Measurements from ENCODE around the gene EFHD1.
A peak's percentile ranks its signal among the peaks of the same experiment; 100 is the strongest.

EFHD1 gene

GRCh38 chr2:232698556-232699091, 65.2 kb downstream of the EFHD1 start:
- Histone ChIP-seq H3K4me3 (IDR thresholded peaks at IDR 0.05; ENCODE audit: insufficient read depth, low read depth, low read length) (no peak overlapping the region), H2AFZ (ENCODE audit: low read depth) (no peak overlapping the region), H3K79me2 (ENCODE audit: insufficient read depth, low read depth) (peaks cover 62% of the 10 kb centered on the region), H3K9ac (peak overlapping the region; percentile 90; the same call in 1 of the 2 replicates), H3K36me3 (ENCODE audit: insufficient read depth) (no peaks in the 10 kb centered on the region), H4K20me1 (ENCODE audit: insufficient read depth) (no peaks in the 10 kb centered on the region; the same call in 1 of the 2 replicates), H3K27ac (no peak overlapping the region), H3K4me2 (peak overlapping the region; percentile 75), H3K27me3 (ENCODE audit: insufficient read depth, low read depth) (no peaks in the 10 kb centered on the region), H3K4me1 (ENCODE audit: low read depth, poor library complexity, severe bottlenecking) (peaks cover 27% of the 10 kb centered on the region)
- TF ChIP-seq, protein P1, sequence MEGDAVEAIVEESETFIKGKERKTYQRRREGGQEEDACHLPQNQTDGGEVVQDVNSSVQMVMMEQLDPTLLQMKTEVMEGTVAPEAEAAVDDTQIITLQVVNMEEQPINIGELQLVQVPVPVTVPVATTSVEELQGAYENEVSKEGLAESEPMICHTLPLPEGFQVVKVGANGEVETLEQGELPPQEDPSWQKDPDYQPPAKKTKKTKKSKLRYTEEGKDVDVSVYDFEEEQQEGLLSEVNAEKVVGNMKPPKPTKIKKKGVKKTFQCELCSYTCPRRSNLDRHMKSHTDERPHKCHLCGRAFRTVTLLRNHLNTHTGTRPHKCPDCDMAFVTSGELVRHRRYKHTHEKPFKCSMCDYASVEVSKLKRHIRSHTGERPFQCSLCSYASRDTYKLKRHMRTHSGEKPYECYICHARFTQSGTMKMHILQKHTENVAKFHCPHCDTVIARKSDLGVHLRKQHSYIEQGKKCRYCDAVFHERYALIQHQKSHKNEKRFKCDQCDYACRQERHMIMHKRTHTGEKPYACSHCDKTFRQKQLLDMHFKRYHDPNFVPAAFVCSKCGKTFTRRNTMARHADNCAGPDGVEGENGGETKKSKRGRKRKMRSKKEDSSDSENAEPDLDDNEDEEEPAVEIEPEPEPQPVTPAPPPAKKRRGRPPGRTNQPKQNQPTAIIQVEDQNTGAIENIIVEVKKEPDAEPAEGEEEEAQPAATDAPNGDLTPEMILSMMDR (conservative IDR thresholded peaks at IDR 0.05; ENCODE audit: low read depth, low read length), result no peak

DNA sequence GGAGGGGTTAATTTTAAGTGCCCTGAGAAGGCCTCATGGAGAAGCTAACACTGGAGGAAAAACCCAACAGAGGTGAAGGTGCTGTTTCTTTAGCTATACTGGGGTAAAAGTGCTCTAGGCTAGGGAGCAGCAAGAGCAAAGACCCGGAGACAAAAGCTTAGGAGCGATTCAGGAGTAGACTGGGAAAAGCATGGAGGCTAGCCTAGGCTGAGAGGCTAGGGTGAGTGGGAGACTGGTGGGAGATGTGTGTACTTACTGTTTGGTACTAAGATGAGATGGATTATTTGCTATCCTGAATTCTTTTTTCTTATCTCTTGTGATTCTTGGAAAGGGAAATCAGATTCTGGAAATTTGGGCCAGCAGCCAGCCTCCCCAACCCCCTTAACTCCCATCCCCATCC, 65.7 kb downstream of the EFHD1 start:
- Histone ChIP-seq H4K20me1 (ENCODE audit: insufficient read depth) (no peaks in the 10 kb centered on the region; the same call in 1 of the 2 replicates), H3K79me2 (ENCODE audit: insufficient read depth, low read depth) (peaks cover 67% of the 10 kb centered on the region), H3K27ac (no peak overlapping the region), H3K27me3 (ENCODE audit: insufficient read depth, low read depth) (no peaks in the 10 kb centered on the region), H3K9ac (no peak overlapping the region), H2AFZ (ENCODE audit: low read depth) (no peak overlapping the region), H3K4me1 (ENCODE audit: low read depth, poor library complexity, severe bottlenecking) (peaks cover 27% of the 10 kb centered on the region), H3K4me3 (IDR thresholded peaks at IDR 0.05; ENCODE audit: insufficient read depth, low read depth, low read length) (no peak overlapping the region), H3K4me2 (peak overlapping the region; percentile 75), H3K36me3 (ENCODE audit: insufficient read depth) (no peaks in the 10 kb centered on the region)
- TF ChIP-seq, protein P1 (conservative IDR thresholded peaks at IDR 0.05; ENCODE audit: low read depth, low read length), result no peak

- no peak overlapping the region for H3K4me3 ChIP-seq (IDR thresholded peaks at IDR 0.05; ENCODE audit: insufficient read depth, low read depth, low read length)
- no peaks in the 10 kb centered on the region for H3K36me3 ChIP-seq (ENCODE audit: insufficient read depth)
These were observed 66.8 kb downstream of the EFHD1 start for GRCh38 chr2:232700154-232700553.

GRCh38 chr2:232707076-232707475, 73.7 kb downstream of the EFHD1 start:
- Histone ChIP-seq H2AFZ (ENCODE audit: low read depth) (no peak overlapping the region), H3K27ac (no peak overlapping the region), H3K4me3 (IDR thresholded peaks at IDR 0.05; ENCODE audit: insufficient read depth, low read depth, low read length) (no peak overlapping the region), H3K36me3 (ENCODE audit: insufficient read depth) (peaks cover 8% of the 10 kb centered on the region; the same call in 1 of the 2 replicates), H3K4me2 (no peak overlapping the region), H3K27me3 (ENCODE audit: insufficient read depth, low read depth) (no peaks in the 10 kb centered on the region), H3K79me2 (ENCODE audit: insufficient read depth, low read depth) (peaks cover 65% of the 10 kb centered on the region), H4K20me1 (ENCODE audit: insufficient read depth) (no peaks in the 10 kb centered on the region), H3K4me1 (ENCODE audit: low read depth, poor library complexity, severe bottlenecking) (no peaks in the 10 kb centered on the region), H3K9ac (no peak overlapping the region)
- TF ChIP-seq, protein P1 (conservative IDR thresholded peaks at IDR 0.05; ENCODE audit: low read depth, low read length), result no peak

More at GRCh38 chr2:232700154-232700553, 66.8 kb downstream of the EFHD1 start:
- Histone ChIP-seq H3K27me3 (ENCODE audit: insufficient read depth, low read depth) (no peaks in the 10 kb centered on the region), H3K4me2 (peak overlapping the region; percentile 75; the same call in 1 of the 2 replicates), H4K20me1 (ENCODE audit: insufficient read depth) (no peaks in the 10 kb centered on the region; the same call in 1 of the 2 replicates), H3K27ac (no peak overlapping the region), H3K9ac (no peak overlapping the region), H3K4me1 (ENCODE audit: low read depth, poor library complexity, severe bottlenecking) (peaks cover 27% of the 10 kb centered on the region), H2AFZ (ENCODE audit: low read depth) (no peak overlapping the region), H3K79me2 (ENCODE audit: insufficient read depth, low read depth) (peaks cover 72% of the 10 kb centered on the region)
- TF ChIP-seq, protein P1 (conservative IDR thresholded peaks at IDR 0.05; ENCODE audit: low read depth, low read length), result no peak
